Choroid plexus epithelial cell (primary cell): ENCODE measurements around the gene RACGAP1.

ENCODE experiments used
- DNase-seq: peaks from one replicate; pipeline ENCODE4 v3.0.0-alpha.2; 2010; ENCODE audit warnings: low read depth
- H3K4me3 ChIP-seq: 2 replicates; pipeline ENCODE4 v1.5.1; 2011; ENCODE audit warnings: low read depth, mild to moderate bottlenecking, control low read depth, low read length, moderate library complexity
- TF ChIP-seq, protein P1 (sequence below): conservative IDR thresholded peaks from 2 replicates; pipeline ENCODE4 v1.5.1; 2011; ENCODE audit warnings: low read depth, mild to moderate bottlenecking, control low read depth, inconsistent platforms, low read length, moderate library complexity

Gene RACGAP1

GRCh38 chr12:49946086-49946485, 79.2 kb downstream of the RACGAP1 start:
- TF ChIP-seq, protein P1, sequence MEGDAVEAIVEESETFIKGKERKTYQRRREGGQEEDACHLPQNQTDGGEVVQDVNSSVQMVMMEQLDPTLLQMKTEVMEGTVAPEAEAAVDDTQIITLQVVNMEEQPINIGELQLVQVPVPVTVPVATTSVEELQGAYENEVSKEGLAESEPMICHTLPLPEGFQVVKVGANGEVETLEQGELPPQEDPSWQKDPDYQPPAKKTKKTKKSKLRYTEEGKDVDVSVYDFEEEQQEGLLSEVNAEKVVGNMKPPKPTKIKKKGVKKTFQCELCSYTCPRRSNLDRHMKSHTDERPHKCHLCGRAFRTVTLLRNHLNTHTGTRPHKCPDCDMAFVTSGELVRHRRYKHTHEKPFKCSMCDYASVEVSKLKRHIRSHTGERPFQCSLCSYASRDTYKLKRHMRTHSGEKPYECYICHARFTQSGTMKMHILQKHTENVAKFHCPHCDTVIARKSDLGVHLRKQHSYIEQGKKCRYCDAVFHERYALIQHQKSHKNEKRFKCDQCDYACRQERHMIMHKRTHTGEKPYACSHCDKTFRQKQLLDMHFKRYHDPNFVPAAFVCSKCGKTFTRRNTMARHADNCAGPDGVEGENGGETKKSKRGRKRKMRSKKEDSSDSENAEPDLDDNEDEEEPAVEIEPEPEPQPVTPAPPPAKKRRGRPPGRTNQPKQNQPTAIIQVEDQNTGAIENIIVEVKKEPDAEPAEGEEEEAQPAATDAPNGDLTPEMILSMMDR: no peak
- H3K4me3 ChIP-seq: no peak overlapping the region
- DNase-seq: no peak

DNA sequence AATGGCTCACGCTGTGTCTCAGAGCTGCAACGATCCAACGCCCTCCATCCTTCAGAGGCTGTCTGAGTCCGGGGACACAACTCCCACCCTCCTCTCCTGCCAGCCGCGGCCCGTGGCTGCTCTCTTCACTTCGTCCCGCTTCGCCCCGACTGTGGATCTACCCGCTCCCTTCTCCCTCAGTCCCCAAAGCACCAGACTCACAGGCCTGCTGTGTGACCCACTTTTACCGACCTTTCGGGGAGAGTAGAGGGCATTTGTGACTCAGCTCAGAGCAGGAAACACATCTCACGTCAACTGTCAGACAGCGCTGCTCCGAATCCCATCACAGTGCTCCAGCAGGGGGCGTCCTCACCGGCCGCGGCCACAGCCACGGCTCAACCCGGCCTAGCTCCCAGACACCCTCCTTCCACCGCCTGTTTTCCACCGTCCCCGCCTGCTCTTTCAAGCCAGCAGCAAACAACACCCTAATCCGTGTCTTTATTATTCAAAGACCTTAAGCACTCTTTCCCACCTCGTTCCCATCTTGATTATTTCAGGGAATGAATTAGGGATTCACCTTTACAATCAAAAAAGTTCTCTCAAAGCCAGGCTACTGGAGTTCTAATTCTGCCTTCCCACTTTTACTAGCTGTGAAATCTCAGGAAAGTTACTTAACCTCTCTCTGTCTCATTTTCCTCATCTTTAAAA, 79.8 kb downstream of the RACGAP1 start:
- peak; percentile 83 for DNase-seq
- H3K4me3 ChIP-seq: peak overlapping the region; percentile 50
- TF ChIP-seq, protein P1: peak; percentile 94

- TF ChIP-seq, protein P1: no peak
- H3K4me3 ChIP-seq: no peak overlapping the region
- DNase-seq: no peak
These were observed 80.6 kb downstream of the RACGAP1 start for GRCh38 chr12:49944718-49945117.

GRCh38 chr12:49944046-49944445, 81.2 kb downstream of the RACGAP1 start:
- TF ChIP-seq, protein P1: no peak
- no peak for DNase-seq
- H3K4me3 ChIP-seq: no peak overlapping the region

GRCh38 chr12:49943625-49943960, 81.7 kb downstream of the RACGAP1 start:
- TF ChIP-seq, protein P1: no peak
- DNase-seq: no peak

GRCh38 chr12:49942921-49943624, 82.2 kb downstream of the RACGAP1 start:
- TF ChIP-seq, protein P1: no peak
- DNase-seq: no peak
- no peak overlapping the region for H3K4me3 ChIP-seq

More at GRCh38 chr12:49943625-49943960, 81.7 kb downstream of the RACGAP1 start:
- H3K4me3 ChIP-seq: no peak overlapping the region

GRCh38 chr12:49942512-49942893, 82.8 kb downstream of the RACGAP1 start:
- no peak overlapping the region for H3K4me3 ChIP-seq
- TF ChIP-seq, protein P1: no peak
- DNase-seq: no peak
